ENCODE measurements around the gene LRP4. TPM values are rescaled to one million over a fixed set of nuclear protein-coding genes. Genes with fewer than 3 reads are reported as not detected.
"Not testable (repeated sequence)": the region's sequence is repeated elsewhere in the genome, so short reads cannot be mapped to it uniquely, and the experiment has no call there.

LRP4 gene, protein sequence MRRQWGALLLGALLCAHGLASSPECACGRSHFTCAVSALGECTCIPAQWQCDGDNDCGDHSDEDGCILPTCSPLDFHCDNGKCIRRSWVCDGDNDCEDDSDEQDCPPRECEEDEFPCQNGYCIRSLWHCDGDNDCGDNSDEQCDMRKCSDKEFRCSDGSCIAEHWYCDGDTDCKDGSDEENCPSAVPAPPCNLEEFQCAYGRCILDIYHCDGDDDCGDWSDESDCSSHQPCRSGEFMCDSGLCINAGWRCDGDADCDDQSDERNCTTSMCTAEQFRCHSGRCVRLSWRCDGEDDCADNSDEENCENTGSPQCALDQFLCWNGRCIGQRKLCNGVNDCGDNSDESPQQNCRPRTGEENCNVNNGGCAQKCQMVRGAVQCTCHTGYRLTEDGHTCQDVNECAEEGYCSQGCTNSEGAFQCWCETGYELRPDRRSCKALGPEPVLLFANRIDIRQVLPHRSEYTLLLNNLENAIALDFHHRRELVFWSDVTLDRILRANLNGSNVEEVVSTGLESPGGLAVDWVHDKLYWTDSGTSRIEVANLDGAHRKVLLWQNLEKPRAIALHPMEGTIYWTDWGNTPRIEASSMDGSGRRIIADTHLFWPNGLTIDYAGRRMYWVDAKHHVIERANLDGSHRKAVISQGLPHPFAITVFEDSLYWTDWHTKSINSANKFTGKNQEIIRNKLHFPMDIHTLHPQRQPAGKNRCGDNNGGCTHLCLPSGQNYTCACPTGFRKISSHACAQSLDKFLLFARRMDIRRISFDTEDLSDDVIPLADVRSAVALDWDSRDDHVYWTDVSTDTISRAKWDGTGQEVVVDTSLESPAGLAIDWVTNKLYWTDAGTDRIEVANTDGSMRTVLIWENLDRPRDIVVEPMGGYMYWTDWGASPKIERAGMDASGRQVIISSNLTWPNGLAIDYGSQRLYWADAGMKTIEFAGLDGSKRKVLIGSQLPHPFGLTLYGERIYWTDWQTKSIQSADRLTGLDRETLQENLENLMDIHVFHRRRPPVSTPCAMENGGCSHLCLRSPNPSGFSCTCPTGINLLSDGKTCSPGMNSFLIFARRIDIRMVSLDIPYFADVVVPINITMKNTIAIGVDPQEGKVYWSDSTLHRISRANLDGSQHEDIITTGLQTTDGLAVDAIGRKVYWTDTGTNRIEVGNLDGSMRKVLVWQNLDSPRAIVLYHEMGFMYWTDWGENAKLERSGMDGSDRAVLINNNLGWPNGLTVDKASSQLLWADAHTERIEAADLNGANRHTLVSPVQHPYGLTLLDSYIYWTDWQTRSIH (N-terminal part only)
- 10 to 100 TPM; 20.1 to 36.0 (median 24.2) TPM for polyA plus RNA-seq (ENCODE audit: insufficient read depth in 1 of 5, insufficient read length in 5 of 5, low replicate concordance in 1 of 5)
- long read RNA-seq, donor 1 = 0 reads
- long read RNA-seq, donor 2, full-length matches to known transcripts = 3 of 3 reads
- long read RNA-seq, donor 2, partial matches to known transcripts = 0 of 3 reads
- long read RNA-seq, donor 2, other reads (novel, unspliced or antisense) = 0 of 3 reads
- long read RNA-seq, donor 3, partial matches to known transcripts = 0 of 3 reads
- long read RNA-seq, donor 3, other reads (novel, unspliced or antisense) = 0 of 3 reads
- long read RNA-seq, donor 4, partial matches to known transcripts = 0 of 2 reads
- long read RNA-seq, donor 4, other reads (novel, unspliced or antisense) = 0 of 2 reads
- long read RNA-seq, donor 5 = 0 reads
- long read RNA-seq, donor 6, partial matches to known transcripts = 0 of 2 reads
- long read RNA-seq, donor 6, other reads (novel, unspliced or antisense) = 0 of 2 reads
- long read RNA-seq, donor 7 = 0 reads
- long read RNA-seq, donor 8, partial matches to known transcripts = 0 of 1 reads
- long read RNA-seq, donor 8, other reads (novel, unspliced or antisense) = 0 of 1 reads

GRCh38 chr11:46918083-46918787 lies at the start of gene LRP4:
TSS of gene LRP4 (minus strand) at chr11:46918550. CDS start at chr11:46918379, 171 bp downstream.
- DNase-seq = no peak

GRCh38 chr11:46967962-46968361 lies 49.6 kb upstream of the LRP4 start:
- no peak for DNase-seq

DNA sequence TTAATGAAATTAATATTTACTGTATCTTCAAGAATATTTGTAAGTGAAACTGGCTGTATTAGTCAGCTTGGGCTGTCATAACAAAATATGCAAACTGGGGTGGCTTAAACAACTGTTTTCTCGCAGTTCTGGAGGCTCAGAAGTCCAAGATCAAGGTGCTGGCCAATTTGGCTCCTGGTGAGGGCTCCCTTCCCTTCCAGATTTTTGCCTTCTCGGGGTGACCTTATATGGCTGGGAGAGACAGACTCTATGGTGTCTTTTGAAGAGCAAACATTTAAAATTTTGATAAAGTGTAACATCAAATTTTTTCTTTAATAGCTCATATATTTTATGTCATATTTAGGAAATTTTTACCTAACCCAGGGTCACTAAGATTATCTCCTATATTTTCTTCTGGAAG lies 48.4 kb upstream of the LRP4 start:
- DNase-seq = no peak

- no peak for DNase-seq
These were observed 45.5 kb upstream of the LRP4 start for GRCh38 chr11:46963844-46964243.

DNA sequence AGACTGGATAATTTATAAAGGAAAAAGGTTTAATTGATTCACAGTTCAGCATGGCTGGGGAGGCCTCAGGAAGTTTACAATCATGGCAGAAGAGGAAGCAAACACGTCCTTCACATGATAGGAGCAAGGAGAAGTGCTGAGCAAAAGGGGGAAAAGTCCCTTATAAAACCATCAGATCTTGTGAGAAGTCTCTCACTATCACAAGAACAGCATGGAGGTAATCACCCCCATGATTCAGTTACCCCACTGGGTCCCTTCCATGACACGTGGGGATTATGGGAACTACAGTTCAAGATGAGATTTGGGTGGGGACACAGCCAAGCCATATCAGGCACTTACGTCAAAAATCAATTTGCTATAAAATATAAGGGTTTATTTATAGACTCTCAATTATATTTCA lies 43.5 kb upstream of the LRP4 start:
- DNase-seq = not testable (repeated sequence)

- no peak for DNase-seq
These were observed 42.7 kb upstream of the LRP4 start for GRCh38 chr11:46961041-46961440.

GRCh38 chr11:46958777-46959176 lies 40.4 kb upstream of the LRP4 start:
- DNase-seq = no peak

GRCh38 chr11:46953093-46953492 lies 34.7 kb upstream of the LRP4 start:
- DNase-seq = no peak

DNA sequence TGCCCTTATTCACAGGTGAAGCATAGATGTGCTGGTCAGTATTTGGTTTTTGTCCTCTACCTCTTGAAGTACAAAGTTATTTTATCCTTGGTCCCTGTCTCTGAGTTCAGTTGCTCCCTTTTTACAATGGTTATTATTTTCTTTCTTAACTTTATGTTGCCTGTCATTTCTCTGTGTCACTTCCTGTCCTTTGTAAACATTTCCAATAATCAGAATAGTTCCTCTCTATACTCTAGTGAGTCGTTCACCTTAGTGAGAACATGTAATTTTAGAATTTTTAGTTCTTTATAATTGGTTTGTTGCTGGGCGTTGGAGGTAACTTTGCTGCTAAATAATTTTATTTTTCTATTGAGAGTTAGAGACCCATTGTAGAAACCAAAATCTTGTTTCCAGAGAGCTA lies 34.2 kb upstream of the LRP4 start:
- no peak for DNase-seq

- DNase-seq = no peak
These were observed 33.5 kb upstream of the LRP4 start for GRCh38 chr11:46951864-46952263.

- no peak for DNase-seq
These were observed 30.9 kb upstream of the LRP4 start for GRCh38 chr11:46949297-46949696.

- no peak for DNase-seq
These were observed 30.2 kb upstream of the LRP4 start for GRCh38 chr11:46948378-46949131.

DNA sequence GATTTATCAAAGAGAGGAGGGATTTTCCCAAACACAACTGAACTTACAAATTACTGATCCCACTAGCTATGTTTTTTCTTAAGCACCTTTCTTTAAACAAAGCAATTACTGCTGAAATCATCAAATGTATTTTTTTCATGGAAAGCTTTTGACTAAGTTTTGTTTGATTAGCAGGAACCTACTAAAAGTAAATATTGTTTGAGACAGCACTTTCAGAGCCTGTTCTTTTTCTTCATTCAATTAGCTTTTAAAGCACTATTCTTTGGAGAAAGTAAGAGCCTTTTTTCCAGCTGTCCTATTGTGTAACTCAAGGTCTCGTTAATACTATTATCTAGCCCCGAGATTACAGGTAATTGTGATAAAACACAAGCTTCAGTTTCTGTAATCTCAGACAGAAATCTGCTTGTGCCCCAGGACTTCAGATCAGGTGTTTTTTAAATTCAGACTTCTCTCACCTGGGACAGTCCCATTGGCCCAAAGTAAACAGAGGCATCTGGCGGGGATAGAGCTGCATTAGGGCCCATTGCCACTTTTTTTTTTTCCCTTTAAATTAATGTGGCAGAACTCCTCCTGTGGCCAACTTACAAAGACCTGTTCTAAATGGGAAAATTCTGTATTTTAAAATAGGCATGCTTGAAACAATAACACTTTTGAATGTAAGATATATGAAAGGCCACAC lies 29.2 kb upstream of the LRP4 start:
- DNase-seq = no peak

GRCh38 chr11:46944356-46945075 lies 26.2 kb upstream of the LRP4 start:
- DNase-seq = no peak

- DNase-seq = no peak
These were observed 23.8 kb upstream of the LRP4 start for GRCh38 chr11:46942172-46942571.

DNA sequence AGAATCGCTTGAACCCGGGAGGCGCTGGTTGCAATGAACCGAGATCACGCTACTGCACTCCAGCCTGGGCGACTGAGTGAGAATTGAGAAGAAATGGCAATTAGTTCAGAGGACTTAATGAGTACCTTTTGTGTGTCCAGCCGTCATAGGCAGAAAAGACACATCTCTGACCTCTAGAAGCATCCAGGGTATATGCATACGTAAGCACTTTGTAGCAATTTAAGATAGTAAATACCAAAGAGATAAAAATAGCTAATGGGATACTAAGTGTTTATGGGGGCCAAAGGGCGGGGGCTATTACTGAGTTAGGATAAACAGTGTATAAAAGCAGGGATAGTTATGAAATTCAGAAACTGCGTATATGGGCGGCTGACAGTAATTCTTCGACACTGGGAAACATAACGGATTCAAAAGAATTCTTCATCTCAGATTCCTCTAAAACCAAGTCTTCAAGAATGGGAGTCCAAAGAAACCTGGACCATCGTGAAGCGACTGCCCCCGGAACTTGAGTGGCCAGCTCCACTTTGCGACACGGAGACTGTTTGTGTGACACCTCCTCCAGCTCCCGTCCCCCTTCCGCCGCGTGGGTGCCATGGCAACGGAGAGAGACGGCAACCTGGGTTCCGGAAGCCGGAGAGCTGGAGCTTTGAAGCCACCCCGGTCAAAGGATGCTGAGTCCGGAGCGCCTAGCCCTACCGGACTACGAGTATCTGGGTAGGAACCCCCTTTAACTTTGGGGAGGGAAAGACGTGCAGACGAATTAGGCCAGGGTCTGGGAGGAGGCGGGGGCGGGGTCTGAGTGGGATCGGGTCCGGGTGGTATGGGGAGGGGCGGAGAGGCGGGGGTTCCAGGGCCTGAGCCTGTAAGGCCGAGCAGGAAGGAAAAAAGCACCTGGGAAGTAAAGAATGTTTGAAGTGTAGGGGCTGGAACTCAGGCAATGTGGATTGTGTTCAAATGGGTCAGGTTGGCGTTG lies 18.1 kb upstream of the LRP4 start, which contains the start of gene CSTPP1:
Gene CSTPP1 (plus strand): TSS at position 624 of the 973 bp plus-strand sequence. CDS start 45 bp downstream, at position 669.
- peak; percentile 89 to 91 for DNase-seq

Measured in right lung (tissue), 10 donors.